SH-SY5Y (cell line): ENCODE measurements around the gene NEURL1B.

Experiments
- GATA2 ChIP-seq: IDR thresholded peaks from 2 replicates; pipeline ENCODE4 v1.6.1; 2011; ENCODE audit warnings: mild to moderate bottlenecking, low read depth, low read length
- GATA3 ChIP-seq: IDR thresholded peaks from 2 replicates; pipeline ENCODE4 v1.6.1; 2011; ENCODE audit warnings: low read depth, mild to moderate bottlenecking, low read length, moderate library complexity

- no peak for TF ChIP-seq GATA2
- no peak for TF ChIP-seq GATA3
These were observed 17.6 kb upstream of the NEURL1B start for GRCh38 chr5:172623313-172623980.
